Transverse colon (tissue), 3 donors: Measurements from ENCODE around the gene ANKLE1.

Source experiments
- POLR2A ChIP-seq: fragments of 450-650 bp; IDR thresholded peaks from one replicate; pipeline ENCODE4 v1.6.1; 2016; ENCODE audit warnings: antibody characterized with exemption, mild to moderate bottlenecking, moderate library complexity
- TF ChIP-seq, protein P1 (sequence below), 5 experiments: fragments of 200-600 bp in 3 of 5; fragments of 450-650 bp in 2 of 5; sonication (generic) in 3 of 5; IDR thresholded peaks; 1 replicate in 2 of 5; 2 replicates in 3 of 5; pipeline ENCODE4 v1.5.1; 2016 to 2017; ENCODE audit warnings: antibody characterized with exemption in 5 of 5, inconsistent platforms in 3 of 5, mild to moderate bottlenecking in 2 of 5, moderate library complexity in 1 of 5

DNA sequence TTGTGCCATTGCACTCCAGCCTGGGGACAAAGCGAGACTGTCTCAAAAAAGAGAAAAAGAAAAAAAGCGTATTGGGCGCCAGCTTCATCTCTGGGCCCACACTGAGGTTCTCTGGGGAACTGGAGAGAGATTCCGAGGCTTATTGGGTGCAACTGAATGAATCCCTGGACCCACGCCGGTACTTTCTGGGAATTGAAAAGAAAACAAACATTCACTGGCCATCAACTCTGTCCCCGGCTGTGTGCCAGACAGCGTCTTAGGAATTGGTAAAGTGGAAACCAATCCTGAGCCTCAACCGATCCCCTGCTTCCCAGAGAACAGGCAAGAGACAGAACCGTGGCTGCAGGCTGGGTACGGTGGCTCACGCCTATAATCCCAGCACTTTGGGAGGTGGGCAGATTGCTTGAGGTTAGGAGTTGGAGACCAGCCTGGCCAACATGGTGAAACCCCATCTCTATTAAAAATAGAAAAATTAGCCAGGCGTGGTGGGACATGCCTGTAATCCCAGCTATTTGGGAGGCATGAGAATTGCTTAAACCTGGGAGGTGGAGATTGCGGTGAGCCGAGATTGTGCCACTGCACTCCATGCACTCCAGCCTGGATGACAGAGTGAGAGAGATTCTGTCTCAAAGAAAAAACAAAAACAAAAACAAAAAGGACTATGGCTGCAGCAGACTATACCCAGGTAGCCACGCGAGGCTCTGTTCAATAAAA is 44.3 kb downstream of the ANKLE1 start:
- TF ChIP-seq, protein P1, sequence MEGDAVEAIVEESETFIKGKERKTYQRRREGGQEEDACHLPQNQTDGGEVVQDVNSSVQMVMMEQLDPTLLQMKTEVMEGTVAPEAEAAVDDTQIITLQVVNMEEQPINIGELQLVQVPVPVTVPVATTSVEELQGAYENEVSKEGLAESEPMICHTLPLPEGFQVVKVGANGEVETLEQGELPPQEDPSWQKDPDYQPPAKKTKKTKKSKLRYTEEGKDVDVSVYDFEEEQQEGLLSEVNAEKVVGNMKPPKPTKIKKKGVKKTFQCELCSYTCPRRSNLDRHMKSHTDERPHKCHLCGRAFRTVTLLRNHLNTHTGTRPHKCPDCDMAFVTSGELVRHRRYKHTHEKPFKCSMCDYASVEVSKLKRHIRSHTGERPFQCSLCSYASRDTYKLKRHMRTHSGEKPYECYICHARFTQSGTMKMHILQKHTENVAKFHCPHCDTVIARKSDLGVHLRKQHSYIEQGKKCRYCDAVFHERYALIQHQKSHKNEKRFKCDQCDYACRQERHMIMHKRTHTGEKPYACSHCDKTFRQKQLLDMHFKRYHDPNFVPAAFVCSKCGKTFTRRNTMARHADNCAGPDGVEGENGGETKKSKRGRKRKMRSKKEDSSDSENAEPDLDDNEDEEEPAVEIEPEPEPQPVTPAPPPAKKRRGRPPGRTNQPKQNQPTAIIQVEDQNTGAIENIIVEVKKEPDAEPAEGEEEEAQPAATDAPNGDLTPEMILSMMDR (IDR thresholded peaks at IDR 0.05): no peak
- no peak for TF ChIP-seq POLR2A
